ENCODE measurements around the gene KLHDC8A. TPM values are rescaled to one million over a fixed set of nuclear protein-coding genes. Genes with fewer than 3 reads are reported as not detected.

The KLHDC8A gene
- total RNA-seq, 6 experiments from 2014 or later = not detected

DNA sequence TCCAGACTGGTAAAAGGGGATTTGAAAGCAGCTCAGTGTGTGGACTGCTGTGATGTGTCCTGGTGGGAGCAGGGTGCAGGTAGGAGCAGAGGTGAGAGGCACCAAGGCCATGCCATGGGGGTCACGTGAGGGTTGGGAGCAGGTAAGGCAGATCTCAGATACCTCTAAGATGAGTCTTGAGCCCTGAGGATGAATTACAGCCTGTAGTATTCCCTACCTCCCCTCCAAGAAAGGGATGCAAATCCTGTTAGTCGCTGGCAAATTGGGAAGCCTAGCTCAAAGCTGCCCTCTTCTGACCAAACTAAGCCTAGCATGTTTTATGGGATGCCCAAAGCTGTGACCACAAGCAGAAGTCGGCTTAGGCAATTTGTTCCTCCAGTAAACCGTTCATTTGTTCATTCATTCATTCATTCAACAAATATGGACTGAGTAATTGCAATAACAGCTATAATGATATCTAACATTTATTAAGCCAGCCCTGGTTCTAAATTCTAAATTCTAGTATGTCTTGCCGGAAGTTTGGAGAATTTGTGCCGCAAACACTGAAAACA is 31.3 kb downstream of the KLHDC8A start:
- peak; percentile 88 for TF ChIP-seq CTCF (IDR thresholded peaks at IDR 0.05)
- H3K36me3 Mint-ChIP-seq (ENCODE audit: low read depth) = peaks cover 9% of the 10 kb centered on the region; the same call in 1 of the 2 replicates
- no peak overlapping the region for H3K4me3 Mint-ChIP-seq
- peaks cover 23% of the 10 kb centered on the region for H3K27me3 Mint-ChIP-seq (ENCODE audit: insufficient read depth)
- no peaks in the 10 kb centered on the region for H3K9me3 Mint-ChIP-seq
- peaks cover 28% of the 10 kb centered on the region for H3K4me1 Mint-ChIP-seq (ENCODE audit: low read depth)
- DNase-seq = peak; percentile 80
- H3K27ac Mint-ChIP-seq = no peak overlapping the region

DNA sequence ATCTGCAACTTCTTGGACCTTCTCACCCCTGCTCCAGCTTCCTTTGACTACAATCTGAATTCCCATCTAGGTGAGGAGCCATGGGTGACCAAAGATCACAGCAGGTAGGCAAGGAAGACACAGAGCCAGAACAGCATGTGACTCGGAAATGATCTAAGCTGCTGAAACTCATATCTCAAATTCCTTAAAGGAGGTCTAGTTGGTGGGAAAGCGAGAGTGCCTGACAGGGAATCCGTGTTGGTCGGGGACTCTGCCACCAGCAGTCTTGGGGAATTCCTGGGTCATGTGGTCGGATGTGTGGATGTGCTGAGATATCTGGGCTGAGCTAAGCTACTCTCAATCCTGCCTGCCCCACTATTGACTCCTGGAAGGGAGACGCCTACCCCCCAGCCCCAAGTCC is 31.9 kb downstream of the KLHDC8A start:
- no peak for TF ChIP-seq CTCF (IDR thresholded peaks at IDR 0.05)
- Mint-ChIP-seq H3K4me3 (no peak overlapping the region), H3K36me3 (ENCODE audit: low read depth) (peaks cover 11% of the 10 kb centered on the region; the same call in 1 of the 2 replicates), H3K27ac (no peak overlapping the region), H3K4me1 (ENCODE audit: low read depth) (peaks cover 34% of the 10 kb centered on the region), H3K9me3 (no peaks in the 10 kb centered on the region), H3K27me3 (ENCODE audit: insufficient read depth) (peaks cover 20% of the 10 kb centered on the region)
- no peak for DNase-seq

- DNase-seq = no peak
- no peak for TF ChIP-seq CTCF (IDR thresholded peaks at IDR 0.05)
- Mint-ChIP-seq H3K9me3 (no peaks in the 10 kb centered on the region), H3K27ac (no peak overlapping the region), H3K27me3 (ENCODE audit: insufficient read depth) (peaks cover 14% of the 10 kb centered on the region; the same call in 1 of the 2 replicates), H3K4me3 (no peak overlapping the region), H3K36me3 (ENCODE audit: low read depth) (peaks cover 11% of the 10 kb centered on the region; the same call in 1 of the 2 replicates), H3K4me1 (ENCODE audit: low read depth) (peaks cover 44% of the 10 kb centered on the region)
These were observed 32.9 kb downstream of the KLHDC8A start for GRCh38 chr1:205323794-205324193.

GRCh38 chr1:205321959-205322283 is 34.8 kb downstream of the KLHDC8A start:
- no peak for DNase-seq
- Mint-ChIP-seq H3K4me3 (peak overlapping the region; percentile 54; the same call in 1 of the 2 replicates), H3K9me3 (no peaks in the 10 kb centered on the region), H3K27me3 (ENCODE audit: insufficient read depth) (peaks cover 8% of the 10 kb centered on the region; the same call in 1 of the 2 replicates), H3K27ac (no peak overlapping the region), H3K4me1 (ENCODE audit: low read depth) (peaks cover 59% of the 10 kb centered on the region), H3K36me3 (ENCODE audit: low read depth) (peaks cover 17% of the 10 kb centered on the region; the same call in 1 of the 2 replicates)
- TF ChIP-seq CTCF (IDR thresholded peaks at IDR 0.05) = no peak

- peak; percentile 77 for DNase-seq
- Mint-ChIP-seq H3K4me1 (ENCODE audit: low read depth) (peaks cover 59% of the 10 kb centered on the region), H3K9me3 (no peaks in the 10 kb centered on the region), H3K27ac (peak within 1 kb of the TSS; percentile 83), H3K27me3 (ENCODE audit: insufficient read depth) (peaks cover 3% of the 10 kb centered on the region; the same call in 1 of the 2 replicates), H3K4me3 (peak within 1 kb of the TSS; percentile 94), H3K36me3 (ENCODE audit: low read depth) (peaks cover 17% of the 10 kb centered on the region; the same call in 1 of the 2 replicates)
- peak; percentile 73 for TF ChIP-seq CTCF (IDR thresholded peaks at IDR 0.05)
These were observed 35.4 kb downstream of the KLHDC8A start, which contains the start of gene NUAK2 for GRCh38 chr1:205321162-205321958. Gene NUAK2, minus strand, starts transcription at chr1:205321745. Its CDS starts 117 bp downstream, at chr1:205321628.

Data from HFFc6 (cell line).